HepG2 (cell line): ENCODE results near the gene ARPC1B. TPM values are rescaled to one million over a fixed set of nuclear protein-coding genes. Genes with fewer than 3 reads are reported as not detected.

Source experiments
- CAMTA2 ChIP-seq: sonication (generic); formaldehyde crosslinking; IDR thresholded peaks from 2 replicates; pipeline ENCODE4 v1.4.0; 2020; ENCODE audit warnings: mild to moderate bottlenecking, missing genetic modification reagents, borderline replicate concordance
- HDAC6 ChIP-seq: fragments of 200-600 bp; sonication (generic); IDR thresholded peaks from 2 replicates; pipeline ENCODE4 v1.7.0; 2017; ENCODE audit warnings: mild to moderate bottlenecking, antibody characterized with exemption, low read length, low read depth
- KDM5A ChIP-seq: fragments of 200-600 bp; sonication (generic); IDR thresholded peaks from 2 replicates; pipeline ENCODE4 v1.7.0; 2018; ENCODE audit warnings: antibody characterized with exemption, mild to moderate bottlenecking, low read length, borderline replicate concordance
- MED8 ChIP-seq: sonication (generic); formaldehyde crosslinking; IDR thresholded peaks from 2 replicates; pipeline ENCODE4 v1.8.1; 2023; ENCODE audit warnings: mild to moderate bottlenecking, missing genetic modification reagents; ENCODE audit not compliant: insufficient replicate concordance
- MEIS2 ChIP-seq: sonication (generic); formaldehyde crosslinking; IDR thresholded peaks from 2 replicates; pipeline ENCODE4 v1.9.0; 2021; ENCODE audit warnings: mild to moderate bottlenecking, missing genetic modification reagents
- NCOA2 ChIP-seq: sonication (generic); formaldehyde crosslinking; IDR thresholded peaks from 2 replicates; pipeline ENCODE4 v1.8.0; 2022; ENCODE audit warnings: inconsistent platforms
- NFRKB ChIP-seq: fragments of 450-650 bp; IDR thresholded peaks from 2 replicates; pipeline ENCODE4 v1.6.1; 2017
- NFYB ChIP-seq: sonication (generic); formaldehyde crosslinking; IDR thresholded peaks from 2 replicates; pipeline ENCODE4 v1.4.0; 2020; ENCODE audit warnings: missing genetic modification reagents
- PRPF4 ChIP-seq: fragments of 200-400 bp; formaldehyde crosslinking; IDR thresholded peaks from 2 replicates; pipeline ENCODE4 v1.6.1; 2016; ENCODE audit warnings: low read length, low read depth; ENCODE audit not compliant: poor library complexity, severe bottlenecking
- SKI ChIP-seq: fragments of 450-650 bp; IDR thresholded peaks from one replicate; pipeline ENCODE4 v1.6.1; 2018; ENCODE audit warnings: mild to moderate bottlenecking; ENCODE audit not compliant: partially characterized antibody
- SP140L ChIP-seq: sonication (generic); formaldehyde crosslinking; IDR thresholded peaks from 2 replicates; pipeline ENCODE4 v1.4.0; 2020; ENCODE audit warnings: missing genetic modification reagents, borderline replicate concordance
- SRSF9 ChIP-seq: fragments of 200-400 bp; formaldehyde crosslinking; IDR thresholded peaks from 2 replicates; pipeline ENCODE4 v1.6.1; 2018; ENCODE audit warnings: borderline replicate concordance, mild to moderate bottlenecking, low read depth, low read length; ENCODE audit not compliant: insufficient read depth, poor library complexity, severe bottlenecking
- TEAD3 ChIP-seq: optimal IDR thresholded peaks from 2 replicates; pipeline ENCODE3; 2016; ENCODE audit warnings: borderline replicate concordance
- ZFYVE20 ChIP-seq: sonication (generic); formaldehyde crosslinking; IDR thresholded peaks from 2 replicates; pipeline ENCODE4 v1.8.0; 2023; ENCODE audit warnings: low read depth, mild to moderate bottlenecking, moderate library complexity, missing genetic modification reagents, borderline replicate concordance
- ZNF256 ChIP-seq: sonication (generic); formaldehyde crosslinking; conservative IDR thresholded peaks from 2 replicates; pipeline ENCODE4 v1.4.0; 2020; ENCODE audit warnings: missing genetic modification reagents
- ZNF451 ChIP-seq: sonication (generic); formaldehyde crosslinking; IDR thresholded peaks from 2 replicates; pipeline ENCODE4 v1.5.0; 2020; ENCODE audit warnings: mild to moderate bottlenecking, missing genetic modification reagents
- ZNF562 ChIP-seq: sonication (generic); formaldehyde crosslinking; IDR thresholded peaks from 2 replicates; pipeline ENCODE4 v1.8.0; 2022; ENCODE audit warnings: missing genetic modification reagents, borderline replicate concordance
- ZNF569 ChIP-seq: sonication (generic); formaldehyde crosslinking; IDR thresholded peaks from 2 replicates; pipeline ENCODE4 v1.5.0; 2020; ENCODE audit warnings: mild to moderate bottlenecking, missing genetic modification reagents, moderate library complexity, borderline replicate concordance
- ZNF878 ChIP-seq: sonication (generic); formaldehyde crosslinking; IDR thresholded peaks from 2 replicates; pipeline ENCODE4 v1.8.1; 2023; ENCODE audit warnings: mild to moderate bottlenecking, missing genetic modification reagents, moderate library complexity
- ZZZ3 ChIP-seq: sonication (generic); formaldehyde crosslinking; IDR thresholded peaks from 2 replicates; pipeline ENCODE4 v1.4.0; 2020; ENCODE audit warnings: missing genetic modification reagents, mild to moderate bottlenecking, borderline replicate concordance
- polyA plus RNA-seq, 8 experiments: library from polyadenylated mRNA; depleted of rRNA in 3 of 8; stranded (reverse) in 7 of 8; unstranded in 1 of 8; fragments of >200 nt; fragmentation: Illumina TruSeq in 4 of 8; extraction: Trizol in 4 of 8; gene quantifications; 2 replicates each; pipeline versions ENCODE4 v1.2.1 to v1.2.3, GENCODE V29; 2011 to 2016; ENCODE audit warnings: low read depth in 4 of 8, missing spikeins in 1 of 8, mixed read lengths in 1 of 8; ENCODE audit not compliant: insufficient read depth in 1 of 8
- total RNA-seq, 5 experiments: library from RNA; depleted of rRNA; stranded (reverse); fragments of >200 nt; fragmentation: Illumina TruSeq; extraction: Trizol; gene quantifications; 2 replicates each; pipeline ENCODE4 v1.2.3, GENCODE V29; 2016; ENCODE audit warnings: low read depth in 1 of 5
- TF ChIP-seq, protein P1 (sequence below): sonication (generic); formaldehyde crosslinking; IDR thresholded peaks from 2 replicates; pipeline ENCODE4 v1.8.0; 2022; ENCODE audit warnings: mild to moderate bottlenecking, missing genetic modification reagents, moderate library complexity
- TF ChIP-seq, protein P2 (sequence below), 2 experiments: fragments of 450-650 bp in 1 of 2; sonication (generic) in 1 of 2; formaldehyde crosslinking; IDR thresholded peaks; 2 replicates each; pipeline versions ENCODE4 v1.5.0 to v1.8.0; 2020 to 2022; ENCODE audit warnings: mild to moderate bottlenecking in 1 of 2, missing genetic modification reagents in 1 of 2
- TF ChIP-seq, protein P3 (sequence below): sonication (generic); formaldehyde crosslinking; IDR thresholded peaks from 2 replicates; pipeline ENCODE4 v1.8.0; 2022; ENCODE audit warnings: mild to moderate bottlenecking, missing genetic modification reagents
- TF ChIP-seq, protein P4 (sequence below): sonication (generic); formaldehyde crosslinking; IDR thresholded peaks from 2 replicates; pipeline ENCODE4 v1.8.0; 2022; ENCODE audit warnings: missing genetic modification reagents, low read depth, mild to moderate bottlenecking, borderline replicate concordance

The ARPC1B gene
- total and polyA plus RNA-seq, 2 of the 13 experiments (the other 11 are each of a cell fraction or from before 2014, with no cell fraction given), result 72.9 to 89.1 TPM

DNA sequence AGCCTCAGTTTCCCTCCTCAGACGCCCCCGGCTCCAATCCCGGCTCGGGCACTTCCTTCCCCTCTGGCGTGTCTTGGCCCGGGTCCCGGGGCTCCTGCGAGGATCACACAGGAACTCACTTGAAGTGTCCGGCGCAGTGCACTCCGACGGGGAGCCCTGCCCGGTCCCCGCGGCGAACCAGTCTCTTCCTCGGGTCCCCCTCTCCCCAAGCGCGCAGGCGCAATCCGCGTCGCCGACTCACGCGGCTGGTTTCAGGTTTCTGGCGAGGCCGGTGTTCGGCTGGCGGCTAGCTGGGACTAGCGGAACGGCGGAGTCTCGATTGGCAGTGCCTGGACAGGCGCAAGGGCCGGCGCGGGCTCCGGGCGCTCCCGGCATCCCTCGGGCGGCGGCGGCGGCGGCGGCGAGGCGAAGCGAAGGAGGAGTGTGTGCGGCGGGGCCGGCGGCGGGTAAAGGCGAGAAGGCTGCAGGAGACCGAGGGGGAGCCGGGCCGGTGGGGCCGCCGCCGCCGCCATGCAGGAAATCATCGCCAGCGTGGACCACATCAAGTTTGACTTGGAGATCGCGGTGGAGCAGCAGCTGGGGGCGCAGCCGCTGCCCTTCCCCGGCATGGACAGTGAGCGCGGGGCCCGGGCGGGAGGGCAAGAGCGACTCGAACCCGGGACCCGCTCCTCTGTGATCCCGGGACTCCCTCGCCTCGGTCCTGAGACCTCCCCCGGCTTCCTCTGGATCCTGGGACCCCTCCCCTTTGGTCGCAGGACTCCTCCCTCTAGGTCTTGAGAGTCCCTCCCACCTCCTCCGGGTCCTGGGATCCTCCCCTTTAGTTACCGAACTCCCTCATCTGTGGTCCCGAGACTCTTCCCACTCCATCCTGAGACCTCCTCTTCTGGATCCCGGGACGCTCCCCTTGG is 64.3 kb downstream of the ARPC1B start, which contains the start of the genes CPSF4 and PTCD1 (continued):
- TF ChIP-seq, protein P1, sequence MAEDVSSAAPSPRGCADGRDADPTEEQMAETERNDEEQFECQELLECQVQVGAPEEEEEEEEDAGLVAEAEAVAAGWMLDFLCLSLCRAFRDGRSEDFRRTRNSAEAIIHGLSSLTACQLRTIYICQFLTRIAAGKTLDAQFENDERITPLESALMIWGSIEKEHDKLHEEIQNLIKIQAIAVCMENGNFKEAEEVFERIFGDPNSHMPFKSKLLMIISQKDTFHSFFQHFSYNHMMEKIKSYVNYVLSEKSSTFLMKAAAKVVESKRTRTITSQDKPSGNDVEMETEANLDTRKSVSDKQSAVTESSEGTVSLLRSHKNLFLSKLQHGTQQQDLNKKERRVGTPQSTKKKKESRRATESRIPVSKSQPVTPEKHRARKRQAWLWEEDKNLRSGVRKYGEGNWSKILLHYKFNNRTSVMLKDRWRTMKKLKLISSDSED (CRISPR knock-in tag), result no peak
- TF ChIP-seq SKI (peak; percentile 52), ZNF451 (CRISPR knock-in tag) (peak; percentile 87), ZNF878 (CRISPR knock-in tag) (peak; percentile 78; the same call in 1 of the 2 replicates), MED8 (no peak), SP140L (CRISPR knock-in tag) (no peak), NFYB (CRISPR knock-in tag) (no peak), HDAC6 (no peak), TEAD3 (no peak), NFRKB (no peak), ZZZ3 (CRISPR knock-in tag) (peak; percentile 91), MEIS2 (CRISPR knock-in tag) (no peak; the same call in 1 of the 2 replicates), CAMTA2 (CRISPR knock-in tag) (peak; percentile 25), ZNF569 (CRISPR knock-in tag) (no peak), PRPF4 (no peak), ZNF562 (CRISPR knock-in tag) (no peak), SRSF9 (no peak), ZFYVE20 (CRISPR knock-in tag) (no peak), KDM5A (peak; percentile 80), ZNF256 (CRISPR knock-in tag) (no peak; the same call in 1 of the 2 replicates), NCOA2 (CRISPR knock-in tag) (peak; percentile 60)
- TF ChIP-seq, protein P2, sequence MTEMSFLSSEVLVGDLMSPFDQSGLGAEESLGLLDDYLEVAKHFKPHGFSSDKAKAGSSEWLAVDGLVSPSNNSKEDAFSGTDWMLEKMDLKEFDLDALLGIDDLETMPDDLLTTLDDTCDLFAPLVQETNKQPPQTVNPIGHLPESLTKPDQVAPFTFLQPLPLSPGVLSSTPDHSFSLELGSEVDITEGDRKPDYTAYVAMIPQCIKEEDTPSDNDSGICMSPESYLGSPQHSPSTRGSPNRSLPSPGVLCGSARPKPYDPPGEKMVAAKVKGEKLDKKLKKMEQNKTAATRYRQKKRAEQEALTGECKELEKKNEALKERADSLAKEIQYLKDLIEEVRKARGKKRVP (CRISPR knock-in tag; IDR thresholded peaks at IDR 0.05), result peak in 1 of 2 experiments; percentile 72; a peak in 1 of 4 replicates
- TF ChIP-seq, protein P3, sequence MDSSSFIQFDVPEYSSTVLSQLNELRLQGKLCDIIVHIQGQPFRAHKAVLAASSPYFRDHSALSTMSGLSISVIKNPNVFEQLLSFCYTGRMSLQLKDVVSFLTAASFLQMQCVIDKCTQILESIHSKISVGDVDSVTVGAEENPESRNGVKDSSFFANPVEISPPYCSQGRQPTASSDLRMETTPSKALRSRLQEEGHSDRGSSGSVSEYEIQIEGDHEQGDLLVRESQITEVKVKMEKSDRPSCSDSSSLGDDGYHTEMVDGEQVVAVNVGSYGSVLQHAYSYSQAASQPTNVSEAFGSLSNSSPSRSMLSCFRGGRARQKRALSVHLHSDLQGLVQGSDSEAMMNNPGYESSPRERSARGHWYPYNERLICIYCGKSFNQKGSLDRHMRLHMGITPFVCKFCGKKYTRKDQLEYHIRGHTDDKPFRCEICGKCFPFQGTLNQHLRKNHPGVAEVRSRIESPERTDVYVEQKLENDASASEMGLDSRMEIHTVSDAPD (CRISPR knock-in tag), result no peak
- TF ChIP-seq, protein P4, sequence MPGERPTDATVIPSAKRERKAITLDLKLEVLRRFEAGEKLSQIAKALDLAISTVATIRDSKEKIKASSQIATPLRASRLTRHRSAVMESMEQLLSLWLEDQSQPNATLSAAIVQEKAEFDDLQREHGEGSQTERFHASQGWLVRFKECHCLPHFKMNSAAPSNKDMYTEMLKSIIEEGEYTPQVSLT (CRISPR knock-in tag), result 0 out of 2 replicates have a peak, but pooled peaks have one; percentile 36
